ENCODE measurements around the gene RSU1.

DNA sequence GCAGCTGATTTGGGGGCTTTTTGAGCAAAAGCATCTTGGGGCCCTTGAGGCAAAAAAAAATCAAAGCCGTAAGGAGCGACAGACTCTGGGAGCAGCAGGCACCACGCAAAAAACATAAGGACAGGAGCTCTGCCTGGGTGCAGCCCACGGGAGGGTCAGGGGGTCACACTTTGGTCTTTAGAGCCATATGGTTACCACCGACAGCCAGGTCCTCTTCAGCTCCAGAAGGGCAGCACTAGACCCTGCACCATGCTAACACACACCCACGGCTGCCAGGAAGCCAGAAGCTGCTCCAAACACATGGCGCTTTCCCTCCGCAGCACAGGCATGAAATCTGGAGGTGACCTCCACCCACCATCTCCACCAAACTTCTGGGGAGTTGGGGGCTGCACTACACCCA, 47.1 kb downstream of the RSU1 start:
- TF ChIP-seq, protein P1, sequence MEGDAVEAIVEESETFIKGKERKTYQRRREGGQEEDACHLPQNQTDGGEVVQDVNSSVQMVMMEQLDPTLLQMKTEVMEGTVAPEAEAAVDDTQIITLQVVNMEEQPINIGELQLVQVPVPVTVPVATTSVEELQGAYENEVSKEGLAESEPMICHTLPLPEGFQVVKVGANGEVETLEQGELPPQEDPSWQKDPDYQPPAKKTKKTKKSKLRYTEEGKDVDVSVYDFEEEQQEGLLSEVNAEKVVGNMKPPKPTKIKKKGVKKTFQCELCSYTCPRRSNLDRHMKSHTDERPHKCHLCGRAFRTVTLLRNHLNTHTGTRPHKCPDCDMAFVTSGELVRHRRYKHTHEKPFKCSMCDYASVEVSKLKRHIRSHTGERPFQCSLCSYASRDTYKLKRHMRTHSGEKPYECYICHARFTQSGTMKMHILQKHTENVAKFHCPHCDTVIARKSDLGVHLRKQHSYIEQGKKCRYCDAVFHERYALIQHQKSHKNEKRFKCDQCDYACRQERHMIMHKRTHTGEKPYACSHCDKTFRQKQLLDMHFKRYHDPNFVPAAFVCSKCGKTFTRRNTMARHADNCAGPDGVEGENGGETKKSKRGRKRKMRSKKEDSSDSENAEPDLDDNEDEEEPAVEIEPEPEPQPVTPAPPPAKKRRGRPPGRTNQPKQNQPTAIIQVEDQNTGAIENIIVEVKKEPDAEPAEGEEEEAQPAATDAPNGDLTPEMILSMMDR (IDR thresholded peaks at IDR 0.05), result no peak
- no peak for TF ChIP-seq POLR2A (IDR thresholded peaks at IDR 0.05)

All from uterus (tissue), 2 donors.